ENCODE data around the gene LCORL.
A peak's percentile ranks its signal among the peaks of the same experiment; 100 is the strongest.

The LCORL gene

GRCh38 chr4:17823871-17824669 lies 197.5 kb downstream of the LCORL start:
- no peak for DNase-seq

- DNase-seq = no peak
Observed at GRCh38 chr4:17817027-17817426, 204.5 kb downstream of the LCORL start.

GRCh38 chr4:17816142-17816541 lies 205.4 kb downstream of the LCORL start:
- no peak for DNase-seq

- no peak for DNase-seq
Observed at GRCh38 chr4:17814140-17814539, 207.4 kb downstream of the LCORL start.

GRCh38 chr4:17812801-17813200 lies 208.8 kb downstream of the LCORL start:
- no peak for DNase-seq

- DNase-seq = no peak
Observed at GRCh38 chr4:17812125-17812524, 209.4 kb downstream of the LCORL start.

GRCh38 chr4:17811078-17811603 lies 210.4 kb downstream of the LCORL start:
- DNase-seq = no peak

GRCh38 chr4:17810260-17811077 lies 211.1 kb downstream of the LCORL start, which contains the start of the genes DCAF16 and NCAPG:
DCAF16 (minus strand) TSS chr4:17810757; CDS start chr4:17804141, 6,616 bp downstream.
NCAPG (plus strand) TSS chr4:17810979; CDS start chr4:17811078, 99 bp downstream.
- DNase-seq = peak; percentile 87

- DNase-seq = no peak
Observed at GRCh38 chr4:17809667-17810066, 211.9 kb downstream of the LCORL start.

- no peak for DNase-seq
Observed at GRCh38 chr4:17807446-17807845, 214.1 kb downstream of the LCORL start.

- DNase-seq = no peak
Observed at GRCh38 chr4:17805580-17806155, 215.9 kb downstream of the LCORL start.

GRCh38 chr4:17797808-17798207 lies 223.7 kb downstream of the LCORL start:
- DNase-seq = no peak

- DNase-seq = no peak
Observed at GRCh38 chr4:17794730-17795129, 226.8 kb downstream of the LCORL start.

All from NCI-H510A (cell line).